HCT116 (cell line): Measurements from ENCODE around the gene ZNF74. TPM values are rescaled to one million over a fixed set of nuclear protein-coding genes. Genes with fewer than 3 reads are reported as not detected.

Source experiments
- ATAC-seq: fragments of 200-7000 bp; cut with Tn5 transposase; 2 replicates; pipeline ENCODE4 v1.9.1; 2020; ENCODE audit warnings: mild to moderate bottlenecking, moderate library complexity
- BruUV-seq: library from RNA; stranded (reverse); fragments of 400-500 nt; replicated peaks from 2 replicates; lab custom pipeline; 2021; lab: Mats Ljungman, UMichigan
- CTCF ChIA-PET: fragments of 300-600 bp; sonication (Branson Sonifier 250); formaldehyde crosslinking; loops from one replicate; lab custom pipeline; 2021; ENCODE audit warnings: antibody characterized with exemption; lab: Charles Lee
- POLR2A ChIA-PET: fragments of 300-600, 350-600 bp; sonication (Branson Sonifier 250); formaldehyde crosslinking; loops from one replicate; lab custom pipeline; 2021; ENCODE audit warnings: antibody characterized with exemption; lab: Charles Lee
- RAD21 ChIA-PET, 2 experiments: fragments of 300-600 bp; sonication (Branson Sonifier 250); formaldehyde crosslinking; loops; one replicate each; lab custom pipeline; 2023; ENCODE audit warnings: low total read pairs in 2 of 2; ENCODE audit not compliant: uncharacterized antibody in 2 of 2, unreplicated experiment in 2 of 2, low non-redundant PET in 1 of 2; lab: Charles Lee
- DNase-seq: peaks from one replicate; pipeline ENCODE4 v3.0.0-alpha.2; 2010; ENCODE audit warnings: low read depth, low spot score
- H2AFZ ChIP-seq: fragments of 200-600 bp; shearing (Covaris generic), sonication (generic); 2 replicates; pipeline ENCODE4 v1.6.1; 2017; ENCODE audit warnings: low read depth, mixed run types, mixed read lengths, antibody characterized with exemption, low read length; ENCODE audit not compliant: poor library complexity, severe bottlenecking
- H3K27ac ChIP-seq: 2 replicates; pipeline ENCODE4 v1.5.1; 2012; ENCODE audit warnings: low read depth, low read length
- H3K27me3 ChIP-seq: fragments of 200-600 bp; sonication (generic); 2 replicates; pipeline ENCODE4 v1.6.1; 2016; ENCODE audit warnings: mixed run types, low read length, mixed read lengths; ENCODE audit not compliant: insufficient read depth
- H3K36me3 ChIP-seq, 2 experiments: fragments of 200-500 bp in 1 of 2; fragments of 200-600 bp in 1 of 2; sonication (Bioruptor generic) in 1 of 2; sonication (generic) in 1 of 2; 2 replicates each; pipeline versions ENCODE4 v1.5.1 to v1.6.1; 2014 to 2016; ENCODE audit warnings: low read length in 2 of 2, inconsistent platforms in 1 of 2, mixed read lengths in 1 of 2, mixed run types in 1 of 2; ENCODE audit not compliant: insufficient read depth in 2 of 2, control insufficient read depth in 1 of 2
- H3K4me1 ChIP-seq, 2 experiments: fragments of 200-600 bp in 1 of 2; sonication (generic) in 1 of 2; 2 replicates each; pipeline versions ENCODE4 v1.5.1 to v1.6.1; 2012 to 2017; ENCODE audit warnings: low read length in 2 of 2, inconsistent platforms in 1 of 2, mild to moderate bottlenecking in 1 of 2, mixed read lengths in 1 of 2, mixed run types in 1 of 2, moderate library complexity in 1 of 2; ENCODE audit not compliant: insufficient read depth in 2 of 2, control insufficient read depth in 1 of 2
- H3K4me2 ChIP-seq: fragments of 200-600 bp; sonication (generic); 2 replicates; pipeline ENCODE4 v1.6.1; 2017; ENCODE audit warnings: mixed run types, low read length, mixed read lengths
- H3K4me3 ChIP-seq, 2 experiments: fragments of 200-600 bp in 1 of 2; sonication (generic) in 1 of 2; replicated peaks in 1 of 2; 2 replicates each; pipeline ENCODE4 v1.5.1; 2011 to 2016; ENCODE audit warnings: low read length in 2 of 2, control low read depth in 1 of 2, low read depth in 1 of 2, mild to moderate bottlenecking in 1 of 2, mixed read lengths in 1 of 2, mixed run types in 1 of 2
- H3K79me2 ChIP-seq: fragments of 200-600 bp; sonication (generic); 2 replicates; pipeline ENCODE4 v1.6.1; 2017; ENCODE audit warnings: mild to moderate bottlenecking, mixed run types, low read length, moderate library complexity, mixed read lengths; ENCODE audit not compliant: insufficient read depth
- H3K9ac ChIP-seq: fragments of 200-600 bp; sonication (generic); 2 replicates; pipeline ENCODE4 v1.6.1; 2016; ENCODE audit warnings: low read length, mixed read lengths
- H3K9me2 ChIP-seq: fragments of 200-600 bp; sonication (generic), shearing (Covaris generic); 2 replicates; pipeline ENCODE4 v1.6.1; 2017; ENCODE audit warnings: mixed run types, mild to moderate bottlenecking, moderate library complexity; ENCODE audit not compliant: insufficient read depth
- H3K9me3 ChIP-seq, 2 experiments: fragments of 200-500 bp in 1 of 2; fragments of 200-600 bp in 1 of 2; sonication (Bioruptor generic) in 1 of 2; sonication (generic) in 1 of 2; 2 replicates each; pipeline ENCODE4 v1.6.1; 2014 to 2017; ENCODE audit warnings: low read length in 2 of 2, mixed read lengths in 2 of 2, inconsistent platforms in 1 of 2, low read depth in 1 of 2, mild to moderate bottlenecking in 1 of 2, mixed run types in 1 of 2, moderate library complexity in 1 of 2; ENCODE audit not compliant: control insufficient read depth in 1 of 2, insufficient read depth in 1 of 2
- H4K20me1 ChIP-seq: fragments of 200-600 bp; sonication (generic), shearing (Covaris generic); 2 replicates; pipeline ENCODE4 v1.6.1; 2017; ENCODE audit warnings: mixed run types, mild to moderate bottlenecking, moderate library complexity; ENCODE audit not compliant: insufficient read depth
- CEBPB ChIP-seq: IDR thresholded peaks from 2 replicates; pipeline ENCODE4 v1.6.1; 2012; ENCODE audit warnings: low read depth
- CTCF ChIP-seq, 3 experiments: fragments of 200-600 bp in 1 of 3; sonication (generic) in 1 of 3; IDR thresholded peaks in 2 of 3; conservative IDR thresholded peaks in 1 of 3; 2 replicates each; pipeline ENCODE4 v1.5.1; 2012 to 2017; ENCODE audit warnings: low read depth in 2 of 3, low read length in 2 of 3, antibody characterized with exemption in 1 of 3, borderline replicate concordance in 1 of 3, control low read depth in 1 of 3, mild to moderate bottlenecking in 1 of 3, mixed read lengths in 1 of 3, mixed run types in 1 of 3, moderate library complexity in 1 of 3; ENCODE audit not compliant: insufficient read depth in 1 of 3
- ELF1 ChIP-seq: IDR thresholded peaks from 2 replicates; pipeline ENCODE4 v1.6.1; 2012; ENCODE audit warnings: low read depth, borderline replicate concordance
- EZH2 ChIP-seq: fragments of 200-600 bp; sonication (generic); IDR thresholded peaks from 2 replicates; pipeline ENCODE4 v1.6.1; 2017; ENCODE audit warnings: antibody characterized with exemption, mixed run types
- EZH2phosphoT487 ChIP-seq: fragments of 200-600 bp; IDR thresholded peaks from 2 replicates; pipeline ENCODE4 v1.6.1; 2018; ENCODE audit warnings: antibody characterized with exemption, borderline replicate concordance
- JUND ChIP-seq: IDR thresholded peaks from 2 replicates; pipeline ENCODE4 v1.6.1; 2012
- MAX ChIP-seq: IDR thresholded peaks from 2 replicates; pipeline ENCODE4 v1.6.1; 2012
- RAD21 ChIP-seq: IDR thresholded peaks from 2 replicates; pipeline ENCODE4 v1.6.1; 2012; ENCODE audit warnings: low read depth, mild to moderate bottlenecking
- SIN3A ChIP-seq: IDR thresholded peaks from 2 replicates; pipeline ENCODE4 v1.6.1; 2012; ENCODE audit warnings: low read depth
- SP1 ChIP-seq: IDR thresholded peaks from 2 replicates; pipeline ENCODE4 v1.6.1; 2012; ENCODE audit warnings: low read depth
- SRF ChIP-seq: IDR thresholded peaks from 2 replicates; pipeline ENCODE4 v1.6.1; 2012; ENCODE audit warnings: low read depth
- TCF7L2 ChIP-seq: IDR thresholded peaks from 2 replicates; pipeline ENCODE4 v1.7.0; 2011; ENCODE audit warnings: borderline replicate concordance, inconsistent platforms; ENCODE audit not compliant: insufficient read depth, insufficient read length; ENCODE audit errors: extremely low read depth
- ZFX ChIP-seq: fragments of 450-650 bp; IDR thresholded peaks from 2 replicates; pipeline ENCODE4 v1.6.1; 2017
- intact Hi-C: fragments of 100-400 bp; cut with micrococcal nuclease; formaldehyde crosslinking; loops from 2 replicates; pipeline ENCODE4 v1.10.0; 2022
- total RNA-seq: library from RNA; stranded (reverse); gene quantifications from one replicate; pipeline ENCODE4 v1.2.1, GENCODE V29; 2021; ENCODE audit not compliant: unreplicated experiment
- TF ChIP-seq, protein P1 (sequence below): IDR thresholded peaks from 2 replicates; pipeline ENCODE4 v1.6.1; 2011; ENCODE audit warnings: mild to moderate bottlenecking, low read length, moderate library complexity; ENCODE audit not compliant: insufficient replicate concordance; ENCODE audit errors: extremely low read depth

Gene ZNF74
- total RNA-seq, 1 experiment from 2014 or later, result 15.4 TPM

GRCh38 chr22:20384865-20385264 is 9.1 kb upstream of the ZNF74 start:
- H3K27me3 ChIP-seq, result no peaks in the 10 kb centered on the region
- H3K79me2 ChIP-seq, result no peaks in the 10 kb centered on the region
- DNase-seq (no peak), ATAC-seq (no peak)
- no peaks in the 10 kb centered on the region for H3K36me3 ChIP-seq
- no peak overlapping the region for H3K9ac ChIP-seq
- no peak overlapping the region for H3K4me3 ChIP-seq
- TF ChIP-seq EZH2 (no peak), SIN3A (no peak), RAD21 (no peak), SP1 (no peak)
- H3K4me1 ChIP-seq, result no peaks in the 10 kb centered on the region
- ChIA-PET CTCF (no interaction called here), RAD21 (no interaction called here), POLR2A (no interaction called here)
- H4K20me1 ChIP-seq, result no peaks in the 10 kb centered on the region
- no TSS peak for BruUV-seq
- H3K9me3 ChIP-seq, result no peaks in the 10 kb centered on the region
- no peak overlapping the region for H3K27ac ChIP-seq
- intact Hi-C loops, result no loop called here
- no peaks in the 10 kb centered on the region for H3K9me2 ChIP-seq
- no peak overlapping the region for H2AFZ ChIP-seq
- no peak overlapping the region for H3K4me2 ChIP-seq

DNA sequence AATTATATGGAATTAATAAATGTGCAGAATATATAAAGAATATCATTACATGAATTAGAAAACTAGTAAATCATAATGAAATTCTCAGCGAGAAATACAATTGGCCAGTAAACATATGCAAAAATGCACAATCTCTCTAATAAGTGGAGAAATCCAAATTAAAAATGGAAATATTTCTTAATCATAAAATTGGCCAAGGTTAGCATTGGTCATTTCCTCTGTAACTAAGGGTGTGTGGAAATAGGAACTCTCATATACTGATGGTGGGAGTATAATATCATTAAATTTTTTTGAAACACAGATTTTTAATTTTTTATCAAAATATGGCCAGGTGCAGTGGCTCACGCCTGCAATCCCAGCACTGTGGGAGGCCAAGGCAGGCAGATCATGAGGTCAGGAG is 7.6 kb upstream of the ZNF74 start:
- Histone ChIP-seq H4K20me1 (no peaks in the 10 kb centered on the region), H3K4me3 (no peak overlapping the region), H3K9me2 (no peaks in the 10 kb centered on the region), H3K36me3 (no peaks in the 10 kb centered on the region), H3K4me2 (no peak overlapping the region), H2AFZ (no peak overlapping the region), H3K27ac (no peak overlapping the region), H3K27me3 (no peaks in the 10 kb centered on the region), H3K9ac (no peak overlapping the region), H3K79me2 (no peaks in the 10 kb centered on the region), H3K4me1 (no peaks in the 10 kb centered on the region), H3K9me3 (no peaks in the 10 kb centered on the region)
- ChIA-PET RAD21 (no interaction called here), POLR2A (no interaction called here), CTCF (no interaction called here)
- no peak for DNase-seq
- no TSS peak for BruUV-seq
- no peak for ATAC-seq
- intact Hi-C loops, result no loop called here
- TF ChIP-seq EZH2phosphoT487, result no peak
- no peak for TF ChIP-seq JUND
- TF ChIP-seq ZFX, result no peak
- TF ChIP-seq SIN3A, result no peak
- no peak for TF ChIP-seq TCF7L2
- no peak for TF ChIP-seq RAD21
- TF ChIP-seq, protein P1, sequence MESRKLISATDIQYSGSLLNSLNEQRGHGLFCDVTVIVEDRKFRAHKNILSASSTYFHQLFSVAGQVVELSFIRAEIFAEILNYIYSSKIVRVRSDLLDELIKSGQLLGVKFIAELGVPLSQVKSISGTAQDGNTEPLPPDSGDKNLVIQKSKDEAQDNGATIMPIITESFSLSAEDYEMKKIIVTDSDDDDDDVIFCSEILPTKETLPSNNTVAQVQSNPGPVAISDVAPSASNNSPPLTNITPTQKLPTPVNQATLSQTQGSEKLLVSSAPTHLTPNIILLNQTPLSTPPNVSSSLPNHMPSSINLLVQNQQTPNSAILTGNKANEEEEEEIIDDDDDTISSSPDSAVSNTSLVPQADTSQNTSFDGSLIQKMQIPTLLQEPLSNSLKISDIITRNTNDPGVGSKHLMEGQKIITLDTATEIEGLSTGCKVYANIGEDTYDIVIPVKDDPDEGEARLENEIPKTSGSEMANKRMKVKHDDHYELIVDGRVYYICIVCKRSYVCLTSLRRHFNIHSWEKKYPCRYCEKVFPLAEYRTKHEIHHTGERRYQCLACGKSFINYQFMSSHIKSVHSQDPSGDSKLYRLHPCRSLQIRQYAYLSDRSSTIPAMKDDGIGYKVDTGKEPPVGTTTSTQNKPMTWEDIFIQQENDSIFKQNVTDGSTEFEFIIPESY, result no peak
- TF ChIP-seq CEBPB, result no peak
- no peak for TF ChIP-seq SRF
- no peak for TF ChIP-seq MAX
- TF ChIP-seq ELF1, result no peak
- TF ChIP-seq CTCF (IDR thresholded peaks at IDR 0.05 in 2 of 3, conservative IDR thresholded peaks at IDR 0.05 in 1 of 3; ENCODE audit: borderline replicate concordance in 1 of 3, insufficient read depth in 1 of 3, low read depth in 2 of 3, low read length in 2 of 3), result no peak
- TF ChIP-seq EZH2, result no peak
